ENCODE results near the gene RLF. TPM values are rescaled to one million over a fixed set of nuclear protein-coding genes. Genes with fewer than 3 reads are reported as not detected.

RLF gene
- total and polyA plus RNA-seq, 9 of the 15 experiments (the other 6 are each of a cell fraction or from before 2014, with no cell fraction given) = 3.6 to 35.0 (median 21.2) TPM

DNA sequence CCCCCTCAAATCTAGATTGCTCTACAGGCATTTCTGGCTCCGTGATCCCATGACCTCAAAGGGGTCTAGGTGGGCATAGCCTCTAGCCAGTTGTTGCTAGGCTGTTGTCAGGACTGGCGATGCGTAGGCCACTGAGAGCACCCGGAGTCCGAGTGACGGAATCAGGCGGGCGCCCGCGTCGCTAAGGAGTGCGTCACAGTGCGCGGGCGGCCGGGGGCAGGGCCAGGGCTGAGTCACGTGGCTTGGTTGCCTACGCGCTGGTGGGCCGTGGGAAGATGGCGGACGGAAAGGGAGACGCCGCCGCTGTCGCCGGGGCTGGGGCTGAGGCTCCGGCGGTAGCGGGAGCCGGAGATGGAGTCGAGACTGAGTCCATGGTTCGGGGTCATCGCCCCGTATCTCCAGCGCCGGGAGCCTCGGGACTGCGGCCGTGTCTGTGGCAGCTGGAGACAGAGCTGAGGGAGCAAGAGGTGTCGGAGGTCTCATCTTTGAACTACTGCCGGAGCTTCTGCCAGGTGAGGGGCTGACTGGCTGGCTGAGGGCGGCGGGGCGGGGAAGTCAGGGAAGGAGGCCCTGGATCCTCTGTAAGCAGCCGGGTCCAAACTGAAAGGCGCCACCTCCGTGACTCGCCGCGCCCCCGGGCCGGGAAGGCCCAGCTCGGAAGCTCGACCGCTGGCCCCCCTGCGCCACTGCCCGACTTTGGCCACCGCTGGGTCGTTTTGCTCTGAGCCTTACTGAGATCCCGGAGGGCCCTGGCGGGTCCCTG lies at the start of gene RLF (continued):
- TF ChIP-seq, protein P1, sequence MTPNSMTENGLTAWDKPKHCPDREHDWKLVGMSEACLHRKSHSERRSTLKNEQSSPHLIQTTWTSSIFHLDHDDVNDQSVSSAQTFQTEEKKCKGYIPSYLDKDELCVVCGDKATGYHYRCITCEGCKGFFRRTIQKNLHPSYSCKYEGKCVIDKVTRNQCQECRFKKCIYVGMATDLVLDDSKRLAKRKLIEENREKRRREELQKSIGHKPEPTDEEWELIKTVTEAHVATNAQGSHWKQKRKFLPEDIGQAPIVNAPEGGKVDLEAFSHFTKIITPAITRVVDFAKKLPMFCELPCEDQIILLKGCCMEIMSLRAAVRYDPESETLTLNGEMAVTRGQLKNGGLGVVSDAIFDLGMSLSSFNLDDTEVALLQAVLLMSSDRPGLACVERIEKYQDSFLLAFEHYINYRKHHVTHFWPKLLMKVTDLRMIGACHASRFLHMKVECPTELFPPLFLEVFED (CRISPR knock-in tag; conservative IDR thresholded peaks at IDR 0.05) = 0 out of 2 replicates have a peak, but pooled peaks have one; percentile 51
- TF ChIP-seq RBM15 (IDR thresholded peaks at IDR 0.05; ENCODE audit: insufficient read depth, low read length) (no peak), ZNF707 (CRISPR knock-in tag; conservative IDR thresholded peaks at IDR 0.05) (no peak), CCNT2 (IDR thresholded peaks at IDR 0.05; ENCODE audit: borderline replicate concordance, extremely low read depth, insufficient read length, low read depth, low read length) (peak; percentile 89), ETV5 (CRISPR knock-in tag; IDR thresholded peaks at IDR 0.05; ENCODE audit: low read depth) (peak; percentile 53), ZNF121 (CRISPR knock-in tag; conservative IDR thresholded peaks at IDR 0.05) (no peak), CHD2 (IDR thresholded peaks at IDR 0.05; ENCODE audit: low read depth, low read length) (peak; percentile 52), GATAD2A (IDR thresholded peaks at IDR 0.05) (peak; percentile 41; the same call in 1 of the 2 replicates), LEF1 (IDR thresholded peaks at IDR 0.05) (no peak), SIN3B (IDR thresholded peaks at IDR 0.05; ENCODE audit: low read depth) (peak; percentile 93), HMGN3 (IDR thresholded peaks at IDR 0.05; ENCODE audit: borderline replicate concordance, extremely low read depth, insufficient read length, low read depth, low read length) (peak; percentile 93), HNRNPK (IDR thresholded peaks at IDR 0.05; ENCODE audit: low read depth, low read length, poor library complexity, severe bottlenecking) (no peak), TCF7 (IDR thresholded peaks at IDR 0.05; ENCODE audit: borderline replicate concordance) (peak; percentile 84), NCOR1 (IDR thresholded peaks at IDR 0.05) (no peak), DACH1 (IDR thresholded peaks at IDR 0.05; ENCODE audit: partially characterized antibody) (peak; percentile 37), DPF2 (IDR thresholded peaks at IDR 0.05) (no peak), ATF7 (IDR thresholded peaks at IDR 0.05) (peak; percentile 88), HDAC1 (IDR thresholded peaks at IDR 0.05) (peak in 1 of 2 experiments; percentile 86; a peak in 2 of 4 replicates), ZEB2 (IDR thresholded peaks at IDR 0.05) (no peak), CBX8 (IDR thresholded peaks at IDR 0.05; ENCODE audit: borderline replicate concordance, extremely low read depth, low read depth, low read length, poor library complexity, severe bottlenecking) (no peak)
- TF ChIP-seq, protein P2, sequence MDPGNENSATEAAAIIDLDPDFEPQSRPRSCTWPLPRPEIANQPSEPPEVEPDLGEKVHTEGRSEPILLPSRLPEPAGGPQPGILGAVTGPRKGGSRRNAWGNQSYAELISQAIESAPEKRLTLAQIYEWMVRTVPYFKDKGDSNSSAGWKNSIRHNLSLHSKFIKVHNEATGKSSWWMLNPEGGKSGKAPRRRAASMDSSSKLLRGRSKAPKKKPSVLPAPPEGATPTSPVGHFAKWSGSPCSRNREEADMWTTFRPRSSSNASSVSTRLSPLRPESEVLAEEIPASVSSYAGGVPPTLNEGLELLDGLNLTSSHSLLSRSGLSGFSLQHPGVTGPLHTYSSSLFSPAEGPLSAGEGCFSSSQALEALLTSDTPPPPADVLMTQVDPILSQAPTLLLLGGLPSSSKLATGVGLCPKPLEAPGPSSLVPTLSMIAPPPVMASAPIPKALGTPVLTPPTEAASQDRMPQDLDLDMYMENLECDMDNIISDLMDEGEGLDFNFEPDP (CRISPR knock-in tag; IDR thresholded peaks at IDR 0.05) = no peak
- TF ChIP-seq, protein P3, sequence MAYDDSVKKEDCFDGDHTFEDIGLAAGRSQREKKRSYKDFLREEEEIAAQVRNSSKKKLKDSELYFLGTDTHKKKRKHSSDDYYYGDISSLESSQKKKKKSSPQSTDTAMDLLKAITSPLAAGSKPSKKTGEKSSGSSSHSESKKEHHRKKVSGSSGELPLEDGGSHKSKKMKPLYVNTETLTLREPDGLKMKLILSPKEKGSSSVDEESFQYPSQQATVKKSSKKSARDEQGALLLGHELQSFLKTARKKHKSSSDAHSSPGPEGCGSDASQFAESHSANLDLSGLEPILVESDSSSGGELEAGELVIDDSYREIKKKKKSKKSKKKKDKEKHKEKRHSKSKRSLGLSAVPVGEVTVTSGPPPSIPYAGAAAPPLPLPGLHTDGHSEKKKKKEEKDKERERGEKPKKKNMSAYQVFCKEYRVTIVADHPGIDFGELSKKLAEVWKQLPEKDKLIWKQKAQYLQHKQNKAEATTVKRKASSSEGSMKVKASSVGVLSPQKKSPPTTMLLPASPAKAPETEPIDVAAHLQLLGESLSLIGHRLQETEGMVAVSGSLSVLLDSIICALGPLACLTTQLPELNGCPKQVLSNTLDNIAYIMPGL (CRISPR knock-in tag; IDR thresholded peaks at IDR 0.05) = peak; percentile 56
- TF ChIP-seq, protein P4, sequence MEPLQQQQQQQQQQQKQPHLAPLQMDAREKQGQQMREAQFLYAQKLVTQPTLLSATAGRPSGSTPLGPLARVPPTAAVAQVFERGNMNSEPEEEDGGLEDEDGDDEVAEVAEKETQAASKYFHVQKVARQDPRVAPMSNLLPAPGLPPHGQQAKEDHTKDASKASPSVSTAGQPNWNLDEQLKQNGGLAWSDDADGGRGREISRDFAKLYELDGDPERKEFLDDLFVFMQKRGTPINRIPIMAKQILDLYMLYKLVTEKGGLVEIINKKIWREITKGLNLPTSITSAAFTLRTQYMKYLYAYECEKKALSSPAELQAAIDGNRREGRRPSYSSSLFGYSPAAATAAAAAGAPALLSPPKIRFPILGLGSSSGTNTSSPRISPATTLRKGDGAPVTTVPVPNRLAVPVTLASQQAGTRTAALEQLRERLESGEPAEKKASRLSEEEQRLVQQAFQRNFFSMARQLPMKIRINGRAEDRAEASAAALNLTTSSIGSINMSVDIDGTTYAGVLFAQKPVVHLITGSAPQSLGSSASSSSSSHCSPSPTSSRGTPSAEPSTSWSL (CRISPR knock-in tag; IDR thresholded peaks at IDR 0.05; ENCODE audit: borderline replicate concordance) = 0 out of 2 replicates have a peak, but pooled peaks have one; percentile 49
